Progenitor cell of endocrine pancreas (in vitro differentiated cells): ENCODE results near the gene SORT1. TPM values are rescaled to one million over a fixed set of nuclear protein-coding genes. Genes with fewer than 3 reads are reported as not detected.

Source experiments
- DNase-seq: peaks from one replicate; pipeline ENCODE4 v3.0.0; 2021; ENCODE audit warnings: low spot score; ENCODE audit not compliant: unreplicated experiment
- H3K27ac Mint-ChIP-seq: 2 replicates; pipeline ENCODE4 v1.8.0; 2021; ENCODE audit warnings: mild to moderate bottlenecking, moderate library complexity, mixed read lengths
- H3K27me3 Mint-ChIP-seq: 2 replicates; pipeline ENCODE4 v1.8.0; 2021; ENCODE audit warnings: mixed read lengths
- H3K36me3 Mint-ChIP-seq: 2 replicates; pipeline ENCODE4 v1.8.0; 2022; ENCODE audit warnings: mixed read lengths; ENCODE audit not compliant: insufficient read depth
- H3K4me1 Mint-ChIP-seq: 2 replicates; pipeline ENCODE4 v1.8.0; 2021; ENCODE audit warnings: low read depth, mixed read lengths
- H3K4me3 Mint-ChIP-seq: 2 replicates; pipeline ENCODE4 v1.8.0; 2021; ENCODE audit warnings: low read depth, mild to moderate bottlenecking, moderate library complexity, mixed read lengths
- H3K9me3 Mint-ChIP-seq: 2 replicates; pipeline ENCODE4 v1.8.0; 2021; ENCODE audit warnings: low read depth, mixed read lengths
- total RNA-seq: library from RNA; stranded (reverse); gene quantifications from 2 replicates; pipeline ENCODE4 v1.2.1, GENCODE V29; 2021
- TF ChIP-seq, protein P1 (sequence below): fragments of 200-600 bp; sonication (generic); IDR thresholded peaks from one replicate; pipeline ENCODE4 v1.5.0; 2021; ENCODE audit warnings: antibody characterized with exemption, mild to moderate bottlenecking; ENCODE audit not compliant: unreplicated experiment

SORT1 gene
- total RNA-seq, 1 donor from 2014 or later, result 110 TPM

DNA sequence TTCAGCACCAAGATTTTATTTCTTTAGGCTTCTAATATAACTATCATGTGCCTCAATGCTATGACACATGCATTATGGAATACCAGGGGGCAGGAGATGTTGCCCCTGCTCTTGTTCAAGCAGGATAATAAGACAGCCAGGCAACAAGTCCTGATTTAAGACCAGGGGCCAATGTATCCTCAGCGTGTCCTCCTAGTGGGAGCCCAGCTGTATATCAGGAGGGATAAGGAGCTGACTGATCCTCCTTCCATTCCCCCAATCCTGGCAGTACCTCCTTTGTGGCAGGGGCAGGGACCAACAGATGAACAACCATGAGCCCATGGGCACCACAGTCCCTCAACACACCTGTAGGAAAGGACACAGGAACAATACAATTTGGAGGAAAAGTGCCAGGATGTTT, 29.3 kb downstream of the SORT1 start:
- DNase-seq, result no peak
- Mint-ChIP-seq H3K27ac (no peak overlapping the region), H3K36me3 (peaks cover 26% of the 10 kb centered on the region), H3K27me3 (no peaks in the 10 kb centered on the region), H3K9me3 (no peaks in the 10 kb centered on the region), H3K4me1 (peaks cover 5% of the 10 kb centered on the region), H3K4me3 (no peak overlapping the region)
- TF ChIP-seq, protein P1, sequence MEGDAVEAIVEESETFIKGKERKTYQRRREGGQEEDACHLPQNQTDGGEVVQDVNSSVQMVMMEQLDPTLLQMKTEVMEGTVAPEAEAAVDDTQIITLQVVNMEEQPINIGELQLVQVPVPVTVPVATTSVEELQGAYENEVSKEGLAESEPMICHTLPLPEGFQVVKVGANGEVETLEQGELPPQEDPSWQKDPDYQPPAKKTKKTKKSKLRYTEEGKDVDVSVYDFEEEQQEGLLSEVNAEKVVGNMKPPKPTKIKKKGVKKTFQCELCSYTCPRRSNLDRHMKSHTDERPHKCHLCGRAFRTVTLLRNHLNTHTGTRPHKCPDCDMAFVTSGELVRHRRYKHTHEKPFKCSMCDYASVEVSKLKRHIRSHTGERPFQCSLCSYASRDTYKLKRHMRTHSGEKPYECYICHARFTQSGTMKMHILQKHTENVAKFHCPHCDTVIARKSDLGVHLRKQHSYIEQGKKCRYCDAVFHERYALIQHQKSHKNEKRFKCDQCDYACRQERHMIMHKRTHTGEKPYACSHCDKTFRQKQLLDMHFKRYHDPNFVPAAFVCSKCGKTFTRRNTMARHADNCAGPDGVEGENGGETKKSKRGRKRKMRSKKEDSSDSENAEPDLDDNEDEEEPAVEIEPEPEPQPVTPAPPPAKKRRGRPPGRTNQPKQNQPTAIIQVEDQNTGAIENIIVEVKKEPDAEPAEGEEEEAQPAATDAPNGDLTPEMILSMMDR, result no peak

DNA sequence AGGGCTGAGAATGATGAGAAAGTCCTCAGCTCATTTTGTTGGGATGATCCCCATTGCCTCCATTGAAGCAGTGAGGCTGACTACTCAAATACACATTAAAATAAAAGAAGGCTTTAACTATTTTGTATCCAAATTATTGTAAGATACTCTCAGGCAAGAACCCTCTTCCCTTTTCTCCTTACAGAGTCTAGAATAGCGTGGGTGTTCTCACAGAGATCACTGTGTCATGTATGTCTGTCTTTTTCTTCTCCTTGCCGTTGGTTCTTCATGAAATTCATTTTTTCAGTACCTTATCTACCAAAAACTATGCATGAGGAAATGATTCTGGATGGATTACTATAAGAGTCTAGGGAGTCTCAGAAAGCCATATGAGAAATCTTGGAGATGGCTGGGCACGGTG, 30.1 kb downstream of the SORT1 start:
- Mint-ChIP-seq H3K27me3 (no peaks in the 10 kb centered on the region), H3K27ac (no peak overlapping the region), H3K4me1 (peaks cover 5% of the 10 kb centered on the region), H3K9me3 (no peaks in the 10 kb centered on the region), H3K36me3 (peaks cover 26% of the 10 kb centered on the region), H3K4me3 (no peak overlapping the region)
- no peak for DNase-seq
- TF ChIP-seq, protein P1, result no peak

DNA sequence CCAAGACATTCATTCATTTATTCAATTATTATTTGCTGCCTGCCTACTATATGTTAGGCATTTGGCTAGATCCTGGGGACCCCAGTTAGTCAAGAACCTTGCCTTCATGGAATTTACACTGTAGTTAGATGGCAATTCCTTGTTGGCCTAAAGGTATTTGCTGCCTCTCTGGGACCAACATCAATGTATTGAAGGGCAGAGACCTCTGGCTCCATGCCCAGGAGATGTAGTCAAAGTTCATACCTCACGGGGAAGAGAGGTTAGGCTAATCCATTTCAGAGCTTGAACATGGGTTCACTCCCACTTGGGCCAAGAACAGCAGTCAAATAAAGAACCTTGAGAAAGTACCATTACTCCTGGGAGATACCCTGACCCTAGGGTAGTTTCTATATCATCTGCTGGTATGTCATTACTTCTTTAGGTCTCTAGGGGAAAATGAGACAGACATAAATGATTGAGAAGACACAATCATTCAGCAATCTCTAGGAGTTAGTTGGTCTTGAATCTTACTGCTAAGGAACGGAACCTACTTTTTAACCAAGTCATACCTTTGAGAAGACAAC, 32.0 kb downstream of the SORT1 start:
- DNase-seq, result no peak
- H3K27ac Mint-ChIP-seq, result no peak overlapping the region
- H3K36me3 Mint-ChIP-seq, result peaks cover 26% of the 10 kb centered on the region
- H3K4me1 Mint-ChIP-seq, result no peaks in the 10 kb centered on the region
- TF ChIP-seq, protein P1, result no peak
- H3K4me3 Mint-ChIP-seq, result no peak overlapping the region
- H3K9me3 Mint-ChIP-seq, result no peaks in the 10 kb centered on the region
- no peaks in the 10 kb centered on the region for H3K27me3 Mint-ChIP-seq

DNA sequence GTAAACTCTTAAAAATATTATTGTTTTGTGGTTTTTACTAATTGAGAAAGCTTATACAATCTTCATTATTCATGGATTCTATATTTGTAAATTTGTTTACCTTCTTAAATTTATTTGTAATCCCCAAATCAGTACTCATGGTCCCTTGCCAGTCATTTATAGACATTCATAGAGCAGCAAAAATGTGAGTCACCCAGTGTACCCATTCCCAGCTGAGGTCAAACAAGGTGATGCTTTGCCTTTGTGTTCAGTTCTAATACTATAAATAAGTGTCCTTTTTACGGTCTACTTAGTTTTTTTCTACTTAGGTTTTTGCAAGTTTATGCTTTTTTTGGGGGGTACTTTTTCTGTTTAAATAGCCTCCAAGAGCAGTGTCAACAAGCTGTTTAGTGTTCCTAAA, 36.1 kb downstream of the SORT1 start:
- H3K4me3 Mint-ChIP-seq, result no peak overlapping the region
- peaks cover 19% of the 10 kb centered on the region for H3K36me3 Mint-ChIP-seq
- no peak overlapping the region for H3K27ac Mint-ChIP-seq
- DNase-seq, result no peak
- H3K9me3 Mint-ChIP-seq, result no peaks in the 10 kb centered on the region
- no peaks in the 10 kb centered on the region for H3K27me3 Mint-ChIP-seq
- no peaks in the 10 kb centered on the region for H3K4me1 Mint-ChIP-seq
- TF ChIP-seq, protein P1, result no peak

DNA sequence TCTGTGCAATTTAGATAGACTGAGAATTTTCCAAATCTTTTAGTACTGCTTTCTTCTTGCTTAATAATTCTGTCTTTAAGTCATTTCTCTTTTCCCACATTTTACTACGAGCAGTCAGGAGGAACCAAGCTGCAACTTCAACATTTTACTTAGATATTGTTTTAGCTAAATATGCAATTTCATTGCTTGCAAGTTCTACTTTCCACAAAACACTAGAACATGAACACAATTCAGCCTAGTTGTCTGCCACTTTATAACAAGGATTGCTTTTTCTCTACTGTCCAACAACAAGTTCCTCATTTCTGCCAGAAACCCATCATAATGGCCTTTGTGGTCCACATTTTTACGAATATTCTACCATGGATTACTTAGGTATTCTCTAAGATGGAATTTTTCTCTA, 36.6 kb downstream of the SORT1 start:
- H3K4me1 Mint-ChIP-seq, result no peaks in the 10 kb centered on the region
- H3K36me3 Mint-ChIP-seq, result peaks cover 13% of the 10 kb centered on the region
- no peak for DNase-seq
- H3K27ac Mint-ChIP-seq, result no peak overlapping the region
- H3K4me3 Mint-ChIP-seq, result no peak overlapping the region
- H3K9me3 Mint-ChIP-seq, result no peaks in the 10 kb centered on the region
- no peaks in the 10 kb centered on the region for H3K27me3 Mint-ChIP-seq
- TF ChIP-seq, protein P1, result no peak
